Muscle layer of duodenum (tissue), 2 donors: ENCODE measurements around the gene GLDN.
"Not testable (repeated sequence)": the region's sequence is repeated elsewhere in the genome, so short reads cannot be mapped to it uniquely, and the experiment has no call there.

ENCODE experiments used
- H3K27ac ChIP-seq: one replicate; pipeline ENCODE4 v1.7.0; 2013; ENCODE audit warnings: mild to moderate bottlenecking, low read length
- H3K27me3 ChIP-seq: one replicate; pipeline ENCODE4 v1.7.0; 2013; ENCODE audit warnings: low read depth, mild to moderate bottlenecking, control low read depth, low read length
- H3K36me3 ChIP-seq, 2 donors: one replicate each; pipeline ENCODE4 v1.7.0; 2013; ENCODE audit warnings: low read length in 2 of 2, control low read depth in 1 of 2, mild to moderate bottlenecking in 1 of 2; ENCODE audit not compliant: insufficient read depth in 2 of 2, control insufficient read depth in 1 of 2
- H3K4me1 ChIP-seq, 2 donors: one replicate each; pipeline ENCODE4 v1.7.0; 2013; ENCODE audit warnings: low read length in 2 of 2, mild to moderate bottlenecking in 2 of 2, control low read depth in 1 of 2, moderate library complexity in 1 of 2; ENCODE audit not compliant: insufficient read depth in 2 of 2, control insufficient read depth in 1 of 2
- H3K4me3 ChIP-seq, 2 donors: one replicate each; pipeline ENCODE4 v1.7.0; 2013; ENCODE audit warnings: low read length in 2 of 2, low read depth in 1 of 2, mild to moderate bottlenecking in 1 of 2
- H3K9me3 ChIP-seq, 2 donors: one replicate each; pipeline ENCODE4 v1.7.0; 2013; ENCODE audit warnings: low read length in 2 of 2, control low read depth in 1 of 2, mild to moderate bottlenecking in 1 of 2; ENCODE audit not compliant: control insufficient read depth in 1 of 2
- donor health status: healthy.

GLDN gene

DNA sequence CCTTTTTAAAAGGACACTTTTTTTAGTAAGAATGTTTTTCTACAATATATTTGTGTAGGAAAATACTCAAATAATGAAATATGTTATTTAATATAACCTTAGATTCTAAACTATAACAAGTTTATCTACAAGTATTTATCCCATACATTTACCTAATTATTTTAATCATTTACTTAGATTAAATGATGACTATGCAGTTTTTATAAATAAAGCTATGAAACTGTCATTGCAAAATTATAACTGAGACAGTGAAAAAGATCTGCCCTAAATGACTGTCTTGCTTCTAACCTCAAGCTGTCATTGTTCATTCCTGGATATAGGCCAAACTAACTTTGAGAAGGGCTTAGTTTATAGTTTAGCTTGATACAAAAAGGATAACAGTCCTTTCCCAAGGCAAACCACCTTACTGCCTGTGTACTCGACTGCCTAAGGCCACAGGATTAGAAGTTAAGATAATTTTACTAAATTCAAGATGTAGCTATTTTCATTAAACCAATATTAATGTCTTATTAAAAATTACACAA is 84.1 kb downstream of the GLDN start:
- Histone ChIP-seq H3K4me1 (no peaks in the 10 kb centered on the region), H3K27ac (no peak overlapping the region), H3K9me3 (no peaks in the 10 kb centered on the region), H3K4me3 (no peak overlapping the region), H3K27me3 (no peaks in the 10 kb centered on the region), H3K36me3 (no peaks in the 10 kb centered on the region)

DNA sequence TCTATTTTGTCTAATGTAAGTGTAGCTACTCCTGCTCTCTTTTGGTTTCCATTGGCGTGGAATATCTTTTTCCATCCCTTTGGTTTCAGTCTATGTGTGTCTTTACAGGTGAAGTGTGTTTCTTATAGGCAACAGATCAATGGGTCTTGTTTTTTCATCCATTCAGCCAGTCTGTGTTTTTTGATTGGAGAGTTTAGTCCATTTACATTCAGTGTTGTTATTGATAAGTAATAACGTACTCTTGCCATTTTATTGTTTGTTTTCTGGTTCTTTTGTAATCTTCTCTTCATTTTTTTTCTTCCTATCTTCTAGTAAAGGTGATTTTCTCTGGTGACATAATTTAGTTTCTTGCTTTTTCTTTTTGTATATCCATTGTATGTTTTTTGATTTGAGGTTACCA is 97.1 kb downstream of the GLDN start:
- H3K27me3 ChIP-seq: no peaks in the 10 kb centered on the region
- H3K4me3 ChIP-seq: no peak overlapping the region
- H3K27ac ChIP-seq: no peak overlapping the region

DNA sequence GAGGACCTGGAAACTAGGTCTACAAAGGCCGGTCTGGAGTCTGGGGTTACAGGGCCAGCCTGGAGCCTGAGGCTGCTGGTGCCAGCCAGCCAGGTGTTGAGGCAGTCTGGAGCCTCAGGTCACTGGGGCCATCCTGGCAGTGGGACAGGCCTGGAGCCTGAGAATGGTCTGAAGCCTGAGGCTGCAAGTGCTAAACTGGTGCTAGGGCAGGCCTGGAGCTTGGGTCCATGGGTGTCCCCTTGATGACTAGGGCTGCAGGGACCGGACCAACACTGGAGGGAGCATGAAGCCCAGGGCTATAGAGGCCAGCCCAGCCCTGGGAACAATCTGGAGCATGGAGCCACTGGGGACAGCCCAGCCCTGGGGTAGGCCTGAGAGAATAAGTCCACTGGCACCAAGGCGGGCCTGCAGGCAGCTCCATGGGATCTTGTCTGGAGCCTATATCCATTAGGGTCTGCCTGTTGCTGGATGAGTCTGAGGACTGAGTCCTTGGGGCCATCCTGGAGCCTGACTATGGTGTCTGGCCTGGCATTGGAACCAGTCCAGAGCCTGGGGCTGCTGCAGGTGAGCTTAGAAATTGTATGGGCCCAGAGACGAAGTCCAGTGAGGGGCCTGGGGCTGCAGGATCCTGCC is 101.9 kb downstream of the GLDN start:
- Histone ChIP-seq H3K4me3 (no peak overlapping the region), H3K36me3 (peaks cover 14 to 15% of the 10 kb centered on the region in 2 donors), H3K27me3 (no peaks in the 10 kb centered on the region), H3K9me3 (peaks cover 0 to 2% of the 10 kb centered on the region in 2 donors), H3K27ac (no peak overlapping the region), H3K4me1 (no peaks in the 10 kb centered on the region)

More for the DNA sequence above, 97.1 kb downstream of the GLDN start:
- Histone ChIP-seq H3K4me1 (no peaks in the 10 kb centered on the region), H3K36me3 (no peaks in the 10 kb centered on the region), H3K9me3 (peaks cover 0 to 2% of the 10 kb centered on the region in 2 donors)

DNA sequence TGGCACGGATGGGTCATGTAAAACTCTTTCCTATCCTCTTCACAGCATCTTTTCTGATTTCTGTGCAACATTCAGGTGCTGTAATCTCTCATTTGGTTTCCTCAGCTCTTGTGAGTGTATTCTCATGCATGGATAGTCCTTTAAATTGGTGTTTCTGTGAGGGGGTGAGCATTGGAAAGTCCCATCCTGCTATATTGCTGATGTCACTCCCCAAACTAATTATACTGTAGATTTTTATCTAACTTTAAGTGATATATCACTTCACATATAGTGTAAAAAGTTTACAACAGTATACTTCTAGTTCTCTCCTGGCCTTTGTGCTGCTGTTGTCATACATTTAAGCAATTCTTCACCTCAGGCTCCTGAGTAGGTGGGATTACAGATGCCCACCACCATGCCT is 102.7 kb downstream of the GLDN start:
- Histone ChIP-seq H3K27me3 (no peaks in the 10 kb centered on the region), H3K36me3 (peaks cover 21 to 22% of the 10 kb centered on the region in 2 donors), H3K4me3 (no peak overlapping the region), H3K4me1 (no peaks in the 10 kb centered on the region), H3K27ac (no peak overlapping the region), H3K9me3 (no peaks in the 10 kb centered on the region)

- no peak overlapping the region for H3K27ac ChIP-seq
- H3K27me3 ChIP-seq: no peaks in the 10 kb centered on the region
- H3K4me1 ChIP-seq: no peaks in the 10 kb centered on the region
- H3K36me3 ChIP-seq: peaks cover 28 to 29% of the 10 kb centered on the region in 2 donors
- H3K4me3 ChIP-seq: no peak overlapping the region
- no peaks in the 10 kb centered on the region for H3K9me3 ChIP-seq
Measured at GRCh38 chr15:51444807-51445206, 103.4 kb downstream of the GLDN start.

DNA sequence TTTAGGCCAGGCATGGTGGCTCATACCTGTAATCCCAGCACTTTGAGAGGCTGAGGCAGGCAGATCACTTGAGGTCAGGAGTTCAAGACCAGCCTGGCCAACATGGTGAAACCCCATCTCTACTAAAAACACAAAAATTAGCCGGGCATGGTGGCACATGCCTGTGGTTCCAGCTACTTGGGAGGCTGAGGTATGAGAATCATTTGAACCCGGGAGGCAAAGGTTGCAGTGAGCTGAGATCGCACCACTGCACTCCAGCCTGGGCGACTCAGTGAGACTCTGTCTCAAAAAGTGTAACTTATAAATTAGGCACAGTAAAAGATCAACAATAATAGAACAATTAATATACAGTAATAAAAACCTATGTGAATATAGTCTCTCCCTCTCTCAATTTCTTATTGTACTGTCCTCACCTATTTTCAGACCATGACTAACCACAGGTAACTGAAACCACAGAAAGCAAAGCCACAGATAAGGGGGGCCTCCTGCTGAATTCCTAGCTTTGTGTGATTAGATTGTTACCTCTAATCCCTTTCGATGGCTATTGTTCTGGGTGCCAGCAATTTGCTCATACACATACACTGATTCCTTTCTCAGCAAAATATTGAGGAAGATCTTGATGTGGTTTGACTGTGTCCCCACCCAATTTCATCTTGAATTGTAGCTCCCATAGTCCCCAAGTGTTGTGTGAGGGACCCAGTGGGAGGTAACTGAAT is 104.7 kb downstream of the GLDN start:
- not testable (repeated sequence) for H3K4me3 ChIP-seq, H3K27ac ChIP-seq, H3K4me1 ChIP-seq, H3K27me3 ChIP-seq, H3K9me3 ChIP-seq
- H3K36me3 ChIP-seq: peaks cover 35 to 40% of the 10 kb centered on the region in 2 donors

- Histone ChIP-seq H3K4me3 (no peak overlapping the region), H3K9me3 (no peaks in the 10 kb centered on the region), H3K36me3 (peaks cover 40 to 44% of the 10 kb centered on the region in 2 donors), H3K4me1 (no peaks in the 10 kb centered on the region), H3K27me3 (no peaks in the 10 kb centered on the region), H3K27ac (no peak overlapping the region)
Measured at GRCh38 chr15:51447855-51448621, 106.6 kb downstream of the GLDN start.

- Histone ChIP-seq H3K27me3 (no peaks in the 10 kb centered on the region), H3K27ac (no peak overlapping the region), H3K36me3 (peaks cover 40 to 44% of the 10 kb centered on the region in 2 donors), H3K4me1 (no peaks in the 10 kb centered on the region), H3K4me3 (no peak overlapping the region), H3K9me3 (no peaks in the 10 kb centered on the region)
Measured at GRCh38 chr15:51448622-51449399, 107.4 kb downstream of the GLDN start.

DNA sequence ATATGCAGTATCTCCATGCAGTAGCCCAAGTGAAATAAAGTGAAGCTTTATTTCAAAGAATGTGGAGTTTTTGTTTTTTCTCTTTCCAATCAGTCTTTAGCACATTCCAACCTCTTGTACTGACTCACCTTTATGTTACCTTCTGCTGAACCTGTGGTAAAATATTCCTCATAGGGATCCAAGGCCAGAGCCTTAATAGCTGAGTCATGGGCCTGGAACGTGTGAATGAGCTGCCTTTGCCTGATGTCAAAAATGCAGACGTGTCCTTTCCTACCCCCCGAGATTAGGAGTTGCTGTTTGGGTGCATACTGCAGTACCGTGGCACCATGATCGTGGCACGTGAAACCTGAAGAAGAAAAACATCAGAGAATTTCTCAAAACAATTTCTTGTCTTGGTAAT is 108.5 kb downstream of the GLDN start:
- Histone ChIP-seq H3K27ac (no peak overlapping the region), H3K9me3 (no peaks in the 10 kb centered on the region), H3K27me3 (no peaks in the 10 kb centered on the region), H3K4me3 (no peak overlapping the region), H3K4me1 (no peaks in the 10 kb centered on the region), H3K36me3 (peaks cover 40 to 44% of the 10 kb centered on the region in 2 donors)
